NCI-H2029 treated with DMSO at 0.1 percent for 48 hours (cell line): ENCODE measurements around the gene PERM1.

Experiments
- DNase-seq: peaks from one replicate; lab custom pipeline; 2025; lab: John Stamatoyannopoulos, UW

PERM1 gene

GRCh38 chr1:932776-933602, 48.9 kb downstream of the PERM1 start:
- no peak for DNase-seq

- no peak for DNase-seq
Measured at GRCh38 chr1:932173-932510, 49.8 kb downstream of the PERM1 start.

GRCh38 chr1:931380-932172, 50.3 kb downstream of the PERM1 start:
- DNase-seq, result no peak

GRCh38 chr1:930633-931138, 51.2 kb downstream of the PERM1 start:
- DNase-seq, result no peak

GRCh38 chr1:929712-930632, 51.9 kb downstream of the PERM1 start:
- no peak for DNase-seq

GRCh38 chr1:928825-929661, 52.9 kb downstream of the PERM1 start:
- DNase-seq, result no peak

GRCh38 chr1:927748-928147, 54.1 kb downstream of the PERM1 start:
- no peak for DNase-seq

GRCh38 chr1:927234-927633, 54.7 kb downstream of the PERM1 start:
- no peak for DNase-seq

- DNase-seq, result no peak
Measured at GRCh38 chr1:925561-926421, 56.1 kb downstream of the PERM1 start.
